ENCODE measurements around the gene EFTUD2.

The EFTUD2 gene

GRCh38 chr17:44931376-44931775 lies 32.1 kb upstream of the EFTUD2 start:
- Mint-ChIP-seq H3K9me3 (no peaks in the 10 kb centered on the region), H3K4me3 (no peak overlapping the region), H3K27ac (no peak overlapping the region), H3K4me1 (ENCODE audit: low read depth) (no peaks in the 10 kb centered on the region), H3K27me3 (no peaks in the 10 kb centered on the region), H3K36me3 (ENCODE audit: low read depth) (no peaks in the 10 kb centered on the region)
- intact Hi-C loops (cut with micrococcal nuclease) = no loop called here

GRCh38 chr17:44930667-44931066 lies 31.4 kb upstream of the EFTUD2 start:
- intact Hi-C loops (cut with micrococcal nuclease) = no loop called here
- H3K27ac Mint-ChIP-seq = no peak overlapping the region
- no peaks in the 10 kb centered on the region for H3K27me3 Mint-ChIP-seq
- no peaks in the 10 kb centered on the region for H3K36me3 Mint-ChIP-seq (ENCODE audit: low read depth)
- no peaks in the 10 kb centered on the region for H3K4me1 Mint-ChIP-seq (ENCODE audit: low read depth)
- no peak overlapping the region for H3K4me3 Mint-ChIP-seq
- H3K9me3 Mint-ChIP-seq = no peaks in the 10 kb centered on the region

DNA sequence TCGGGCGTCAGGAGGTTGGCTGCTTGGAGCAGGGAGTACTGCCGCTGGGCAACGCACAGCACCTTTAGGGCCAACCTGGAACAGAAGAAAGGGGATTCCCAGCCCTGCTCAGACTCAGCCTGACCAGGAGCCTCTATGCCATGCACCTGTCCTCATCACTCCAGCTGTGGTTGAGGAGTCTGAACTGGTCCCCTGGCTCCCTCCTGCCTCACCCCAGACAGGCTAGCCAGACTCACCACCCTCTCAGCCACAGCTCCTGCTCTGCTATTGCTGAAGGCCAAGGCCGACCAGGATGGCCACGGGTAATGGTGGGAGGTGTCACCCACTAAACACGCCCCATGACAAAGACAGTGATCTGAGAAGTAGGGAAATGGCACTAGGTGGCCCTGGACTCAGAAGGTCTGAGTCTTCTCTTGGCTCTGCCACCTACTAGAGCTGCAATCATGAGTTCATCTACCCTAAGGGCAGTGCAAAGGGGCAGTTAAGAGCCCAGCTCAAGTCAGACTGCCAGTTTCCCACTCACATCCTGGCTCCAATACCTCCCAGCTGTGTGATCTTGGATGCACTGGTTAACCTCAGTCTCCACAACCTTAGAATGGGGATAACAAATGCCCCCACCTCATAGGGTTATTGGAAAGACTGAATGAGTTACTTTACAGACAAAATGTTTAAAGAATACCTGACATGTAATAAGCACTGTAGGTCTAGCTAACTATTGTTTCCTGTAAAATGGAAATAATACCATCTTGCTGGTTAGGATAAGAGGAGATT lies 29.9 kb upstream of the EFTUD2 start:
- H3K9me3 Mint-ChIP-seq = no peaks in the 10 kb centered on the region
- no peaks in the 10 kb centered on the region for H3K36me3 Mint-ChIP-seq (ENCODE audit: low read depth)
- no peak overlapping the region for H3K27ac Mint-ChIP-seq
- no peaks in the 10 kb centered on the region for H3K4me1 Mint-ChIP-seq (ENCODE audit: low read depth)
- intact Hi-C loops (cut with micrococcal nuclease) = no loop called here
- H3K27me3 Mint-ChIP-seq = no peaks in the 10 kb centered on the region
- no peak overlapping the region for H3K4me3 Mint-ChIP-seq

DNA sequence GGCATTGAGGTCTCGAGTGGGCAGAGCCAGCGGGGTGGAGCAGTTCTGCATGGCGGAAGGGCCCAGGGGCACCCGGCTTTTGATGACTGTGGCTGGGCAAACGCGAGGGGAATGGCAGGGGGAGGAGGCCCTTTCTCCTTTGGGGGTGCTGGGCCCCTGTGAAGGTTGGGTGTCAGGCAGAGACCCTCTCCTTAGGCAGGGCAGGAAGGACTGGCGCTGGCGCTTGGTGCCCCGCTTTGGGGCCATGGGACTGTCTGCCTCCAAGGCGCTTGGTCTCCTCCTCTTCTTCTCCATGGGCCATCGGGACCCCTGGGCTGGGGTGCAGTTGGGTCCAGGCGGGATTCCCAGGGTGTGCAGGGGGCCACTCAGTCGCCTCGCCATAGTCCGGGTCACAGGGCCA lies 28.9 kb upstream of the EFTUD2 start:
- H3K27ac Mint-ChIP-seq = no peak overlapping the region
- H3K9me3 Mint-ChIP-seq = no peaks in the 10 kb centered on the region
- no peak overlapping the region for H3K4me3 Mint-ChIP-seq
- no peaks in the 10 kb centered on the region for H3K27me3 Mint-ChIP-seq
- intact Hi-C loops (cut with micrococcal nuclease) = no loop called here
- no peaks in the 10 kb centered on the region for H3K36me3 Mint-ChIP-seq (ENCODE audit: low read depth)
- H3K4me1 Mint-ChIP-seq (ENCODE audit: low read depth) = no peaks in the 10 kb centered on the region

GRCh38 chr17:44927696-44928095 lies 28.5 kb upstream of the EFTUD2 start:
- H3K27me3 Mint-ChIP-seq = peaks cover 1% of the 10 kb centered on the region
- no peaks in the 10 kb centered on the region for H3K36me3 Mint-ChIP-seq (ENCODE audit: low read depth)
- intact Hi-C loops (cut with micrococcal nuclease) = no loop called here
- H3K9me3 Mint-ChIP-seq = no peaks in the 10 kb centered on the region
- no peaks in the 10 kb centered on the region for H3K4me1 Mint-ChIP-seq (ENCODE audit: low read depth)
- H3K27ac Mint-ChIP-seq = no peak overlapping the region
- no peak overlapping the region for H3K4me3 Mint-ChIP-seq

- Mint-ChIP-seq H3K4me3 (no peak overlapping the region), H3K27me3 (peaks cover 8% of the 10 kb centered on the region), H3K9me3 (no peaks in the 10 kb centered on the region), H3K27ac (no peak overlapping the region), H3K4me1 (ENCODE audit: low read depth) (no peaks in the 10 kb centered on the region), H3K36me3 (ENCODE audit: low read depth) (no peaks in the 10 kb centered on the region)
- intact Hi-C loops (cut with micrococcal nuclease) = no loop called here
These were observed 27.7 kb upstream of the EFTUD2 start for GRCh38 chr17:44926821-44927525.

DNA sequence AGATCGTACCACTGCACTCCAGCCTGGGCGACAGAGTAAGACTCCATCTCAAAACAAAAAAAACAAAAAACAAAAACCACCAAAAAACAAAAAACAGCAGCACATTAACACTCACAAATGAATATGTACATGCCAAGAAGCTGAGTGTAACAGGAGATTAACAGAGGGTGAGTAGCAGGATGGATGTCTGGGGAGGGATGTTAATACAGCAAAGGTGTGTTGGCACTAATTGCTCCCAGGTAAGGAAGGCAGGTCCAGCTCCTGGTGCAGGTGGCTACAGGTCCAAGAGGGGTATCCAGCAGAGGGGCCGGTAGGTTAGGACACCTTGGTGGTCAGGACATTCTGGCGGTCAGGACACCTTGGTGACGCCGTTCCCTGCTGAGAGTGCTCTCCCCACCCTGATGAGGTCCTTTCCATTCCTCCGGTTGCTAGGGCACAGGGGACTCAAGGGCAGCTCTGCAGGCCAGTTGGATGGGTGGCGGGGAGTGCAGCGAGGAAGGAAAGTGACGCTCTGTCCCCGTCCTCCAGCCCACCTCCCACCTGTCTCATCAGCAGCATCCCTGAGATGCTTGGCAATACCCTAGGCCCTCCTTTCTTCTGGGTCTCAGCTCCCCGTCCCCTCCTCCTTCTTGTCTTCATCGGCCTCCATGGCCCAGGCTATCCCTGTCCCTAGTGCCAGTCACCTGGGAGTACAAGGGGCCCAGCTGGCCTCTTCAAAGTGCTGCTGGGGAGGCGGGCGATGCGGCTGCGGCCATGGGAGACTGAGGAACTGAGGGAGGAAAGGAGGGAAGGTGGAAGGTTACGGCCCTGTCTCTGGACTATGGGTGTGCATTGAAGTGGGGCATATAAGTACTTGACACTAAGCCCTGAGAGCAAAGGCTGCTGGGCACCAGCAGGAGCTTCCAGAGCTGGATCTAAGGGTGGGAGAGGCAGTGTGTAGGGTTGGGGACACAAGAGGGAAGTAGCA lies 26.8 kb upstream of the EFTUD2 start:
- H3K27ac Mint-ChIP-seq = no peak overlapping the region
- no peak overlapping the region for H3K4me3 Mint-ChIP-seq
- no peaks in the 10 kb centered on the region for H3K36me3 Mint-ChIP-seq (ENCODE audit: low read depth)
- no peaks in the 10 kb centered on the region for H3K4me1 Mint-ChIP-seq (ENCODE audit: low read depth)
- H3K27me3 Mint-ChIP-seq = peaks cover 18% of the 10 kb centered on the region
- intact Hi-C loops (cut with micrococcal nuclease) = no loop called here
- H3K9me3 Mint-ChIP-seq = no peaks in the 10 kb centered on the region

- H3K4me1 Mint-ChIP-seq (ENCODE audit: low read depth) = no peaks in the 10 kb centered on the region
- intact Hi-C loops (cut with micrococcal nuclease) = no loop called here
- no peak overlapping the region for H3K4me3 Mint-ChIP-seq
- peaks cover 29% of the 10 kb centered on the region for H3K27me3 Mint-ChIP-seq
- no peaks in the 10 kb centered on the region for H3K36me3 Mint-ChIP-seq (ENCODE audit: low read depth)
- H3K9me3 Mint-ChIP-seq = no peaks in the 10 kb centered on the region
- no peak overlapping the region for H3K27ac Mint-ChIP-seq
These were observed 24.9 kb upstream of the EFTUD2 start for GRCh38 chr17:44924107-44924544.

DNA sequence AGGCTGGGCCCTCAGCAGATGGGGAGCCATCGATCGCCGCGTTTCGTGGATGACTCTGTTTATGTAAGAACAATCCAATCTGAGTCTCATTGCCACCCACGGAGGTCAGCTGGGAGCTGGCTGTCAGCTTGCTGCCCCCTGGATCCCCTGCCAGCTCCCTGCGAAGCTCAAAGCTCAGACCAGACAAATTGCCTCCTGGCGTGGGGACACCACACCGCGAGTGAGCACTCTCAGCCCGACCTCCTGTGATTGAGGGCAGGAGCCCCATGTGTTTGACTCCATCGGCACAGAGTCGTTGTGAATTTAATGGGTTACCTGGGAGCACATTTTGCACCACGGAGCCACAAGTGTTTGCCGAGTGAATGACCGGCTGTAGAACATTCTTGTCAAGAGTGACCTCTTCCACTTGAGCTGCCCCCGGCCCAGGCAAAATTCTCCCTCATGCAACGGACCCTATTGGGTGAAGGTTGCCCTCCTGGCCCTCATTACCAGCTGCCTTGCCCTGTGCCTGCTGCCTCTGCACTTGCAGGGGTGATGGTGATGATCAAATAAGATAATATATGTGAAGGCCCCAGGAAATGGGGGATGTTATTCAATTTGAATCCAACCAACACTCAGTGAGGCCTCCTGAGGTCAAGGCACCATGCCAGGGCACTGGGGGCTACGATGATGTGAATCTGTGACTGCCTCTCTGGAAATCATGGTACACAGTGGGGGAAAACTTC lies 23.7 kb upstream of the EFTUD2 start:
- no peaks in the 10 kb centered on the region for H3K9me3 Mint-ChIP-seq
- H3K4me3 Mint-ChIP-seq = no peak overlapping the region
- H3K4me1 Mint-ChIP-seq (ENCODE audit: low read depth) = no peaks in the 10 kb centered on the region
- H3K36me3 Mint-ChIP-seq (ENCODE audit: low read depth) = no peaks in the 10 kb centered on the region
- no peak overlapping the region for H3K27ac Mint-ChIP-seq
- peaks cover 29% of the 10 kb centered on the region for H3K27me3 Mint-ChIP-seq
- intact Hi-C loops (cut with micrococcal nuclease) = no loop called here

DNA sequence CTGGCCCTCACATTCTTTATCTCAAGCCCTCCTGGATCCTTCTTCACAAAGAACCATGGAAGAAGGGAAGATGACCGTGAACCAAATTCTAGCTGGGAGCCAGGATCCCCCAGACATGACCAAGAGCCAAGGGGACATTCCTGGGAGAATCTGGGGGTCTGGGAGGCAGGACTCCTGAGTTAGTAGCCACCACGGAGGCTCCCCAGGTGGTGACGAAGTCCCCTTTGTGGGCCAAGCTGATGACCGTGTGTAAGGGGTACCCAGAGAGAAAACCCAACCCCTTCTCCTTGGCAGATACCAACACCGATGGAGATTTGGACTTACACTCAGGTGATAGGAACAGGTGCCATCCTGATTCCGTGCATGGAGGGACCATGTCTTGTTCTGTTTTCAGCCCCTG lies 22.9 kb upstream of the EFTUD2 start:
- intact Hi-C loops (cut with micrococcal nuclease) = no loop called here
- Mint-ChIP-seq H3K9me3 (no peaks in the 10 kb centered on the region), H3K36me3 (ENCODE audit: low read depth) (no peaks in the 10 kb centered on the region), H3K27ac (no peak overlapping the region), H3K27me3 (peaks cover 29% of the 10 kb centered on the region), H3K4me3 (no peak overlapping the region), H3K4me1 (ENCODE audit: low read depth) (no peaks in the 10 kb centered on the region)

- H3K9me3 Mint-ChIP-seq = no peaks in the 10 kb centered on the region
These were observed 22.1 kb upstream of the EFTUD2 start for GRCh38 chr17:44921122-44921882.

DNA sequence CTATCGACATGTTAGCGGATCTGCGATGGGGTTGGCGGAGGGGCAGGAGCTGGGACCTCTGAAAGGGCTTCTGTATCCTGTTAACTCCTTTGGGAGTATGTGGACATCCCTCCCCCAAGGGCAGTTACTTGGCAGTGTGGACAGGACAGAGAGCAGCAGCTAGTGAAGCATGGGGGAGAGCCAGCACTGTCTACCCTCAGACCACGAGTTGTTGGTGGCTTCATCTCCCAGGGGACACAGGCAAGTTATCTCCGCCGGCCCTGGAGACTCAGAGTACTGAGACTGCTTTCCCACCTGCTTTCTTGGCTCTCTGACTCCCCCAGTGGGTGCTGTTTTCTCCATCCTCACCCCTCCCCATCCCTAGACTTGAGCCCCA lies 21.3 kb upstream of the EFTUD2 start:
- intact Hi-C loops (cut with micrococcal nuclease) = loop anchor here (1.0 kb wide), 1 partner anchor 102 kb away; no protein-coding TSS in a partner anchor
- Mint-ChIP-seq H3K4me3 (no peak overlapping the region), H3K27me3 (peaks cover 29% of the 10 kb centered on the region), H3K4me1 (ENCODE audit: low read depth) (peaks cover 14% of the 10 kb centered on the region), H3K27ac (no peak overlapping the region), H3K9me3 (no peaks in the 10 kb centered on the region), H3K36me3 (ENCODE audit: low read depth) (no peaks in the 10 kb centered on the region)

More at GRCh38 chr17:44921122-44921882, 22.1 kb upstream of the EFTUD2 start:
- Mint-ChIP-seq H3K36me3 (ENCODE audit: low read depth) (no peaks in the 10 kb centered on the region), H3K4me3 (no peak overlapping the region), H3K27ac (no peak overlapping the region), H3K27me3 (peaks cover 29% of the 10 kb centered on the region), H3K4me1 (ENCODE audit: low read depth) (peaks cover 7% of the 10 kb centered on the region)
- intact Hi-C loops (cut with micrococcal nuclease) = no loop called here

All from dendritic cell treated with granulocyte-macrophage colony-stimulating factor and Interleukin-4, amounts not matched to agents 40 ng/mL and 50 ng/mL, for 4 days (primary cell).